Suprapubic skin (tissue), 4 donors: ENCODE data around the gene SUMF1. TPM values are rescaled to one million over a fixed set of nuclear protein-coding genes. Genes with fewer than 3 reads are reported as not detected.

ENCODE experiments used
- DNase-seq, 2 donors: peaks; one replicate each; pipeline ENCODE4 v3.0.0-alpha.2; 2019; ENCODE audit warnings: low spot score in 2 of 2
- H3K27ac ChIP-seq: fragments of 200-600 bp; sonication (generic); one replicate; pipeline ENCODE4 v1.5.1; 2019
- H3K27me3 ChIP-seq: fragments of 200-600 bp; sonication (generic); one replicate; pipeline ENCODE4 v1.5.1; 2019
- H3K36me3 ChIP-seq: fragments of 200-600 bp; sonication (generic); one replicate; pipeline ENCODE4 v1.5.1; 2019
- H3K4me1 ChIP-seq: fragments of 200-600 bp; sonication (generic); one replicate; pipeline ENCODE4 v1.5.1; 2019
- H3K4me3 ChIP-seq: fragments of 200-600 bp; sonication (generic); one replicate; pipeline ENCODE4 v1.5.1; 2019; ENCODE audit warnings: mild to moderate bottlenecking
- H3K9me3 ChIP-seq: fragments of 200-600 bp; sonication (generic); one replicate; pipeline ENCODE4 v1.5.1; 2019
- EP300 ChIP-seq: sonication (generic); formaldehyde crosslinking; IDR thresholded peaks from one replicate; pipeline ENCODE4 v1.6.1; 2017; ENCODE audit warnings: antibody characterized with exemption
- POLR2A ChIP-seq, 2 donors: fragments of 450-650 bp; IDR thresholded peaks; one replicate each; pipeline ENCODE4 v1.6.1; 2017; ENCODE audit warnings: antibody characterized with exemption in 2 of 2, mild to moderate bottlenecking in 2 of 2, moderate library complexity in 2 of 2
- POLR2AphosphoS5 ChIP-seq, 3 donors: sonication (generic); formaldehyde crosslinking; IDR thresholded peaks; one replicate each; pipeline ENCODE4 v1.6.1; 2017; ENCODE audit warnings: antibody characterized with exemption in 3 of 3
- WGBS: methylation state at CpG from one replicate; pipeline ENCODE4 v1.1.5; 2018; 5-methylcytosine and 5-hydroxymethylcytosine counted together
- total RNA-seq, 4 donors: library from RNA; depleted of rRNA; stranded (reverse); fragments of >200 nt; gene quantifications; one replicate each; pipeline ENCODE4 v1.1.0, GENCODE V29; 2016
- TF ChIP-seq, protein P1 (sequence below), 2 donors: fragments of 200-600 bp in 1 of 2; fragments of 450-650 bp in 1 of 2; sonication (generic) in 1 of 2; IDR thresholded peaks; one replicate each; pipeline ENCODE4 v1.5.1; 2016 to 2019; ENCODE audit warnings: antibody characterized with exemption in 2 of 2, mild to moderate bottlenecking in 1 of 2, moderate library complexity in 1 of 2

Gene SUMF1
- total RNA-seq, 4 donors from 2014 or later, result 38.9 to 47.3 (median 42.3) TPM

DNA sequence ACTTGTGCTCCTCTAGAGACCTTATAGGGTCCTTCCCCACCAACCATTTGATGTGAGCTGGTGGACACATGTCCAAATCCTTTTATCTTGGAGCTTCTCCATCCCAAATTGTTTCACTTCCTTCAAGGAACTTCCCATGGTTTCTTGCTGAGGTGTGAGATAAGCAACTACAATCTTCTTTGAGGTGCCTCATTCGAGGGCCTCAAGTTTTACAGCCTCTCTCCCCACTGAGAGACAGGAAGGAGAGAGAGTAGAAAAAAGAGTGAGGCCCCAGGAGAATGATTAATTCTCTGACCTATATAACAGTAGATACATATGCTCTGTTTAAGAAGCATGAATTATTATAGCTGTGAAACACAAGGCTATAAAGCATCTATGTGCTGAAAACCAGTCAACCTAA lies 70.5 kb downstream of the SUMF1 start:
- Histone ChIP-seq H3K4me3 (no peak overlapping the region), H3K36me3 (peaks cover 11% of the 10 kb centered on the region), H3K9me3 (no peaks in the 10 kb centered on the region), H3K27me3 (no peaks in the 10 kb centered on the region), H3K4me1 (no peaks in the 10 kb centered on the region), H3K27ac (no peak overlapping the region)
- TF ChIP-seq POLR2A (IDR thresholded peaks at IDR 0.05) (no peak), POLR2AphosphoS5 (IDR thresholded peaks at IDR 0.05) (no peak), EP300 (no peak)
- TF ChIP-seq, protein P1, sequence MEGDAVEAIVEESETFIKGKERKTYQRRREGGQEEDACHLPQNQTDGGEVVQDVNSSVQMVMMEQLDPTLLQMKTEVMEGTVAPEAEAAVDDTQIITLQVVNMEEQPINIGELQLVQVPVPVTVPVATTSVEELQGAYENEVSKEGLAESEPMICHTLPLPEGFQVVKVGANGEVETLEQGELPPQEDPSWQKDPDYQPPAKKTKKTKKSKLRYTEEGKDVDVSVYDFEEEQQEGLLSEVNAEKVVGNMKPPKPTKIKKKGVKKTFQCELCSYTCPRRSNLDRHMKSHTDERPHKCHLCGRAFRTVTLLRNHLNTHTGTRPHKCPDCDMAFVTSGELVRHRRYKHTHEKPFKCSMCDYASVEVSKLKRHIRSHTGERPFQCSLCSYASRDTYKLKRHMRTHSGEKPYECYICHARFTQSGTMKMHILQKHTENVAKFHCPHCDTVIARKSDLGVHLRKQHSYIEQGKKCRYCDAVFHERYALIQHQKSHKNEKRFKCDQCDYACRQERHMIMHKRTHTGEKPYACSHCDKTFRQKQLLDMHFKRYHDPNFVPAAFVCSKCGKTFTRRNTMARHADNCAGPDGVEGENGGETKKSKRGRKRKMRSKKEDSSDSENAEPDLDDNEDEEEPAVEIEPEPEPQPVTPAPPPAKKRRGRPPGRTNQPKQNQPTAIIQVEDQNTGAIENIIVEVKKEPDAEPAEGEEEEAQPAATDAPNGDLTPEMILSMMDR (IDR thresholded peaks at IDR 0.05), result no peak
- WGBS, result 58% methylated on average over 1 of the region's 1 CpG
- DNase-seq, result no peak

DNA sequence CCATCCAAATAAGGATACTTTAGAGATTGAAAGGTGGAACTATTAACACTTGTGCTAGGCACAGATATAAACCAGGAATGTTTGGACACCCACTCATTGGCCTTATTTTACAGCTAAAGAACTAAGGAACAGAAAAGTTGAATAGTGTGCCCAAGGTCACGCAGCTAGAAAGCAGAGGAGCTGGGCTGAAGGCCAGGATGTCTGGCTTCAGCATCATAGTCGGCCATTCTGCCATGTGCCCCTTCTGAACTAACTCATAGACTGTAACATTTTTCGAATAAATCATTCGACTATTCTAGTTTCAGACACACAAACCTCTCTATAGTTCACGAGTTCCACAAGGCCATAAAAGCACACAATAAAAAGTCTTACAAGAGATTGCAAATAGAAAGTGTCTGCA lies 71.1 kb downstream of the SUMF1 start:
- Histone ChIP-seq H3K4me1 (no peaks in the 10 kb centered on the region), H3K27me3 (no peaks in the 10 kb centered on the region), H3K36me3 (peaks cover 14% of the 10 kb centered on the region), H3K4me3 (no peak overlapping the region), H3K27ac (no peak overlapping the region), H3K9me3 (no peaks in the 10 kb centered on the region)
- WGBS, result 95% methylated on average over 5 of the region's 5 CpGs
- no peak for DNase-seq
- no peak for TF ChIP-seq EP300
- no peak for TF ChIP-seq POLR2A (IDR thresholded peaks at IDR 0.05)
- TF ChIP-seq, protein P1 (IDR thresholded peaks at IDR 0.05), result no peak
- no peak for TF ChIP-seq POLR2AphosphoS5 (IDR thresholded peaks at IDR 0.05)

DNA sequence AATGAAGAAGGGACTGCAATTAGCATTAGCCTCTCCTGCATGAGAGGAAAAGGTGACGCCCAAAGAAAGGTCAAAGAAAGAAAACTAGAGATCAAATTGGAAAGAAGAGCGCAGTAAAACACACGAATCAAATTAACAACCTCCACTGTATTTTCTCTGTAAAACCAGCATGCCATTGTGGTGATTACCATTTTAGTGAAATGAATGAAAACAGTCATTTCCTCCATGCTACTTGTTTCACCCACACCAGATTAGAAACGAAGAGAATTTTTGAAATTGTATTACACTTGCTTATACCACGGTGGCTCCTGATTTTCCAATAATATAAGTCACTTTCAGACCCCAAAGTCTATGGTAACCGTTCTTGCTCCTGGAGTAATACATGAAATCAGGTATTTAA lies 71.6 kb downstream of the SUMF1 start:
- TF ChIP-seq POLR2A (IDR thresholded peaks at IDR 0.05) (no peak), EP300 (no peak), POLR2AphosphoS5 (IDR thresholded peaks at IDR 0.05) (no peak)
- TF ChIP-seq, protein P1 (IDR thresholded peaks at IDR 0.05), result no peak
- Histone ChIP-seq H3K36me3 (peaks cover 14% of the 10 kb centered on the region), H3K27ac (no peak overlapping the region), H3K9me3 (no peaks in the 10 kb centered on the region), H3K4me3 (no peak overlapping the region), H3K4me1 (no peaks in the 10 kb centered on the region), H3K27me3 (no peaks in the 10 kb centered on the region)
- 90% methylated on average over 6 of the region's 6 CpGs for WGBS
- DNase-seq, result no peak

DNA sequence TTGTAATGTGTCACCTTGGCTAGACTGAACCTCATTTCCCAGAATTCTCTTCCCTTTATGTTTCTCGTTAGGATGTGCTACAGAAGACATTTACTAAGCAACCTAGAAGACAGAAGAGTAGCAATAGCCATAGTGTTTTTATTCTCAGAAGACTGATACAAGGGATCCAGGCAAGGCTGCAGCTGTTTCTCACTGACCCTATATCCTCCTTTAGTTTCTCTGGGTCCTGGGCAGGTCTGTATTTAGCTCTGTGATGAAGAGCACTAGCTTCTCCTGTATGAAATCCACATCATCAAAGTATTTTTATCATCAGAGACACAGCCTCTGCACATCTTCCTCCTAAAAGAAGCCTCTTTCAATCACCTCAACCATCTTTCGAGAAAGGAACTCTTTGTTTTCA lies 72.5 kb downstream of the SUMF1 start:
- 97% methylated on average over 2 of the region's 2 CpGs for WGBS

DNA sequence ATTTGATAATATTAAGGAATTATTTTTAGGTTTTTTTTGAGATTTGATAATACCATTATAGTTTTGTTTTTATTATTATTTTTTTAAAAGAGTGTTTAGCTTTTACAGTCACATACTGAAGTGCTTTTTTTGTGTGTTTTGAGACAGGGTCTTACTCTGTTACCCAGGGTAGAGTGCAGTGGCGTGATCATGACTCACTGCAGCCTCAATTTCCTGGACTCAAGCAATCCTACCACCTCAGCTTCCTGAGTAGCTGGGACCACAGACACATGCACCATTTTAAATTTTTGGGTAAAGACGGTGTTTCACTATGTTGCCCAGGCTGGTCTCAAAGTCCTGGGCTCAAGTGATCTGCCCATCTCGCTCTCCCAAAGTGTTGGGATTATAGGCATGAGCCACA lies 73.0 kb downstream of the SUMF1 start:
- Histone ChIP-seq H3K36me3 (peaks cover 10% of the 10 kb centered on the region), H3K27ac (no peak overlapping the region), H3K27me3 (no peaks in the 10 kb centered on the region), H3K9me3 (no peaks in the 10 kb centered on the region), H3K4me3 (no peak overlapping the region), H3K4me1 (no peaks in the 10 kb centered on the region)
- WGBS, result 85% methylated on average over 3 of the region's 3 CpGs
- TF ChIP-seq, protein P1 (IDR thresholded peaks at IDR 0.05), result no peak
- TF ChIP-seq POLR2AphosphoS5 (IDR thresholded peaks at IDR 0.05), result no peak
- no peak for TF ChIP-seq EP300
- TF ChIP-seq POLR2A (IDR thresholded peaks at IDR 0.05), result no peak
- no peak for DNase-seq

More for the DNA sequence above, 72.5 kb downstream of the SUMF1 start:
- Histone ChIP-seq H3K27me3 (no peaks in the 10 kb centered on the region), H3K4me1 (no peaks in the 10 kb centered on the region), H3K36me3 (peaks cover 10% of the 10 kb centered on the region), H3K27ac (no peak overlapping the region), H3K9me3 (no peaks in the 10 kb centered on the region), H3K4me3 (no peak overlapping the region)
- no peak for DNase-seq
- TF ChIP-seq POLR2AphosphoS5 (IDR thresholded peaks at IDR 0.05) (no peak), POLR2A (IDR thresholded peaks at IDR 0.05) (no peak), EP300 (no peak)
- TF ChIP-seq, protein P1 (IDR thresholded peaks at IDR 0.05), result no peak
